Astrocyte of the cerebellum (primary cell): ENCODE results near the gene IFT122.

Source experiments
- DNase-seq: peaks from one replicate; pipeline ENCODE4 v3.0.0-alpha.2; 2011; ENCODE audit warnings: low read depth
- H3K4me3 ChIP-seq: 2 replicates; pipeline ENCODE4 v1.5.1; 2011; ENCODE audit warnings: mild to moderate bottlenecking, low read depth, low read length, moderate library complexity
- in situ Hi-C: cut with HindIII; loops from 2 replicates; pipeline ENCODE4 v1.10.0; 2017; ENCODE audit warnings: low sequenced_read_pairs
- TF ChIP-seq, protein P1 (sequence below): IDR thresholded peaks from 2 replicates; pipeline ENCODE4 v1.5.1; 2012; ENCODE audit warnings: low read length, low read depth, moderate library complexity, mild to moderate bottlenecking; ENCODE audit errors: missing control alignments

The IFT122 gene

DNA sequence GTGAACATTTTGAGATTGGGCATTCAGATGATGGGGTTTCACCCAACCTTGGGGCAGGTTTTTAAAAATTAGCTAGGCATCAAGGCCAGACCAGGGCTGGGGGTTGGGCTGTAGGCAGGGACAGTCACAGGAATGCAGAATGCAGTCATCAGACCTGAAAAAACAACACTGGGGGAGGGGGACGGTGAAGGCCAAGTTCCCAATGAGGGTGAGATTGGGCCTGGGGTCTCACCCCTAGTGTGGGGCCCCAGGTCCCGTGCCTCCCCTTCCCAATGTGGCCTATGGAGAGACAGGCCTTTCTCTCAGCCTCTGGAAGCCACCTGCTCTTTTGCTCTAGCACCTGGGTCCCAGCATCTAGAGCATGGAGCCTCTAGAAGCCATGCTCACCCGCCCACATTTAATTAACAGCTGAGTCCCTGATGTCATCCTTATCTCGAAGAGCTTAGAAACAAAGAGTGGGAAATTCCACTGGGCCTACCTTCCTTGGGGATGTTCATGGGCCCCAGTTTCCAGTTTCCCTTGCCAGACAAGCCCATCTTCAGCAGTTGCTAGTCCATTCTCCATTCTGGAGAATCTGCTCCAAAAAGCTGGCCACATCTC lies 94.5 kb downstream of the IFT122 start:
- H3K4me3 ChIP-seq, result no peak overlapping the region
- TF ChIP-seq, protein P1, sequence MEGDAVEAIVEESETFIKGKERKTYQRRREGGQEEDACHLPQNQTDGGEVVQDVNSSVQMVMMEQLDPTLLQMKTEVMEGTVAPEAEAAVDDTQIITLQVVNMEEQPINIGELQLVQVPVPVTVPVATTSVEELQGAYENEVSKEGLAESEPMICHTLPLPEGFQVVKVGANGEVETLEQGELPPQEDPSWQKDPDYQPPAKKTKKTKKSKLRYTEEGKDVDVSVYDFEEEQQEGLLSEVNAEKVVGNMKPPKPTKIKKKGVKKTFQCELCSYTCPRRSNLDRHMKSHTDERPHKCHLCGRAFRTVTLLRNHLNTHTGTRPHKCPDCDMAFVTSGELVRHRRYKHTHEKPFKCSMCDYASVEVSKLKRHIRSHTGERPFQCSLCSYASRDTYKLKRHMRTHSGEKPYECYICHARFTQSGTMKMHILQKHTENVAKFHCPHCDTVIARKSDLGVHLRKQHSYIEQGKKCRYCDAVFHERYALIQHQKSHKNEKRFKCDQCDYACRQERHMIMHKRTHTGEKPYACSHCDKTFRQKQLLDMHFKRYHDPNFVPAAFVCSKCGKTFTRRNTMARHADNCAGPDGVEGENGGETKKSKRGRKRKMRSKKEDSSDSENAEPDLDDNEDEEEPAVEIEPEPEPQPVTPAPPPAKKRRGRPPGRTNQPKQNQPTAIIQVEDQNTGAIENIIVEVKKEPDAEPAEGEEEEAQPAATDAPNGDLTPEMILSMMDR, result no peak
- no peak for DNase-seq
- in situ Hi-C loops, result no loop called here

DNA sequence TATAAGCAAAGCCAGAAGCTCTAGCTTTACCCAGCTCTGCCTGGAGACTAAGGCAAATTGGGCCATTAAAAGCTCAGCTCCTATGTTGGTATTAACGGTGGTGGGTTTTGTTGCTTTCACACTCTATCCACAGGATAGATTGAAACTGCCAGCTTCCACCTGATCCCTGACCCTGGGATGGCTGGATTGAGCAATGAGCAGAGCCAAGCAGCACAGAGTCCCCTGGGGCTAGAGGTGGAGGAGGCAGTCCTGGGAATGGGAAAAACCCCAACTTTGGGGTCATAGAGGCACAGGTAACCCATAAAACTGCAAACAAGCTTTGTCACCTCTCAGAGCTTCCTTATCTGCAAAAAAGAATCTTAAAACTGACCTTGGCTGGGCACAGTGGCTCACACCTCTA lies 95.1 kb downstream of the IFT122 start:
- in situ Hi-C loops, result no loop called here
- TF ChIP-seq, protein P1, result no peak
- no peak overlapping the region for H3K4me3 ChIP-seq
- no peak for DNase-seq

DNA sequence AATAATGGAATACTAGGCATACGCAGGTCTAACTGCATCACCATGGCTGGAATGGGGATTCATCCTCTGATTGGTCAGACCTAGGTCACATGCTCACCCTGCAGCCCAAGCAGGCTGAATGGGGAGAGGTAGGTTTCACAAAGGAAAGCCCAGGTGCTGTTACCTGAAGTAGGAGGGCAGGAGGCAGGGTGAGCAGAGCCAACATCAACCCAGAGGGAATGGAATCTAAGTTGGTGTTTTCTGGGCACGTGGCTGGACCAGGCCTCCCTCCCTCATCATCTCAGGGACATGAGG lies 96.3 kb downstream of the IFT122 start:
- TF ChIP-seq, protein P1, result no peak
- no peak overlapping the region for H3K4me3 ChIP-seq
- in situ Hi-C loops, result no loop called here
- DNase-seq, result no peak

DNA sequence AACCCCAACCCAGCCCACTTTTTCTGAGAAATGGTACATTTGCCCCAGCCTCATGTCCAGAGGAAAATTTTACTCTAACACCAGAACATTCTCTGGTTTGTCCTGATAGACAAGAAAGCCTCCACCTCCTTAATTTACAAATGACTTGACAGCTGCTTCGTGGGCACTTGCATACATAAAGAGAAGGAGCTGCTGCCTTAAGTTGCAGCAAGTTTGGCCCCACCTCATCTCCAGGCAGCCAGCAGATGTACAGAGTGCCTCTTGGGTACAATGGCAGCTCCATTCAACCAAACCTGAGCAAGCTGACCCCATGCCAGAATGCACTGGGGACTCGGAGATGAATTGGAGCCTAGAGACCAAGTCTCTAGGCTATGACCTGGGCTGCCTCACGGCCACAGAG lies 96.8 kb downstream of the IFT122 start:
- no peak for DNase-seq
- TF ChIP-seq, protein P1, result no peak
- in situ Hi-C loops, result no loop called here
- H3K4me3 ChIP-seq, result no peak overlapping the region

DNA sequence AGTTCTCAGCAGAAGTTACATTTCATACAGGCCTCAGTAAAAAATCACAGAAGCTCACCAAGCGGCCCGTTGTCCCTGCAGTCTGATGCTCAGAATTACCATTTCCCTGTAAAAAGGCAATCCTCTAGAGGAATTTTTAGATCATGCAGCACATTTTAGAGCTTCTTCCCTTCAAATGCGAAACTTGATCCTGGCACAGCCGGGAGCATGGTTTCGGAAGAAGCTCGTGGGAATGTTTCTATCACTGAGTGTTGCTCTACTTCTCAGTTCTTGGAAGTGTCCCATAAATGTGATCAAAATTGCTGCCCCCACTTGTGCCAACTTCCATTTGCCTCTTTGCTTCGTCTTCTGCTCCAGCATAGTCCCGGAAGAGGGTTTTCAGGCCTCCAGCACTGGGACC lies 99.2 kb downstream of the IFT122 start:
- H3K4me3 ChIP-seq, result no peak overlapping the region
- TF ChIP-seq, protein P1, result no peak
- no peak for DNase-seq
- in situ Hi-C loops, result no loop called here

DNA sequence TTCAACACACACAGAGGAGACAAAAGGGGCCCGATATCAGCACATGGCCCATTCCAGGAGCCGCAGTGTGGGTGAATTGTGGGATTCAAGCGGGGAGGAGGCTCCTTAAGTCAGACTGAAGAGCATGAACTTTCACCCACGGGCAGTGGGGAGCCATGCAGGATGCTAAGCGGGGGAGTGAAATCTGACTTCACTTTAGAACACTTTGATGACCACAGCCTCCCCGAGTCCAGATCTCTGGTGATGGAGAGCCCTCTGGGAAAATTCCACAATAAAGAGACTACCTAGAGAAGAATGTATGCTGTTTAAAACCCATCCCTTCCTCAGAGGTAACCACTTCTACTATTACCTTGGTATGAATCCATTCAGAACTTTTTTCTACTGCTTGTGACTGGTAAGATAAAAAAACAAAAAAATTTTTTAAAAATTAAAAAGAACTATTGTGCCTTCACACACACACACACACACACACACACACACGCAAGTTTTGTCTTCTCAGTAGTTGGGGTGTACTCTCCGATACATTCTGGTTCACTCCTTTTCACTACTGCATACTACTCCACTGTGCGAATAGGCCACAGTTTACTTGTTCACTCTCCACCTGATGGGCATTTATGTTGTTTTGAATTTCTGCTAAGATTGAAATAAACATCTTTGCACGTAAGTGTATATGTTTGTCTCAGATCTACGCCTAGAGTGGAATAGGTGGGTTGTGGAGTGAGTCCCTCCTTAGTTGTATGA lies 100.9 kb downstream of the IFT122 start:
- in situ Hi-C loops, result no loop called here
- no peak overlapping the region for H3K4me3 ChIP-seq
- TF ChIP-seq, protein P1, result no peak
- no peak for DNase-seq
